SK-MEL-5 (cell line): ENCODE data around the gene PLCXD3. TPM values are rescaled to one million over a fixed set of nuclear protein-coding genes. Genes with fewer than 3 reads are reported as not detected.

Experiments
- DNase-seq: peaks from one replicate; pipeline ENCODE4 v3.0.0-alpha.2; 2016; ENCODE audit warnings: low read depth, low spot score
- in situ Hi-C: cut with HindIII; loops from 2 replicates; pipeline ENCODE4 v1.10.0; 2016; ENCODE audit warnings: low sequenced_read_pairs, high pct_unique_total_duplicates, low pct_unique_long_range_greater_than_20kb
- total RNA-seq: library from RNA; depleted of rRNA; stranded (reverse); fragments of >200 nt; shearing (Covaris generic); gene quantifications from 2 replicates; pipeline ENCODE4 v1.2.3, GENCODE V29; 2014

PLCXD3 gene
- total RNA-seq, 1 experiment from 2014 or later, result 0.05 TPM

GRCh38 chr5:41399839-41400238 lies 110.6 kb downstream of the PLCXD3 start:
- in situ Hi-C loops, result no loop called here
- DNase-seq, result no peak

GRCh38 chr5:41392016-41392415 lies 118.4 kb downstream of the PLCXD3 start:
- in situ Hi-C loops, result no loop called here
- no peak for DNase-seq

- DNase-seq, result no peak
- in situ Hi-C loops, result no loop called here
Observed at GRCh38 chr5:41374631-41375030, 135.8 kb downstream of the PLCXD3 start.

GRCh38 chr5:41373230-41373629 lies 137.2 kb downstream of the PLCXD3 start:
- no peak for DNase-seq
- in situ Hi-C loops, result no loop called here

GRCh38 chr5:41371738-41372137 lies 138.7 kb downstream of the PLCXD3 start:
- in situ Hi-C loops, result no loop called here
- no peak for DNase-seq

- DNase-seq, result no peak
- in situ Hi-C loops, result no loop called here
Observed at GRCh38 chr5:41370482-41370881, 139.9 kb downstream of the PLCXD3 start.

GRCh38 chr5:41369799-41370198 lies 140.6 kb downstream of the PLCXD3 start:
- in situ Hi-C loops, result no loop called here
- DNase-seq, result no peak

- in situ Hi-C loops, result no loop called here
- DNase-seq, result no peak
Observed at GRCh38 chr5:41368158-41368557, 142.2 kb downstream of the PLCXD3 start.

GRCh38 chr5:41365369-41365768 lies 145.0 kb downstream of the PLCXD3 start:
- no peak for DNase-seq
- in situ Hi-C loops, result no loop called here

- DNase-seq, result no peak
- in situ Hi-C loops, result no loop called here
Observed at GRCh38 chr5:41364346-41364745, 146.1 kb downstream of the PLCXD3 start.

- in situ Hi-C loops, result no loop called here
- DNase-seq, result no peak
Observed at GRCh38 chr5:41363343-41363986, 146.9 kb downstream of the PLCXD3 start.

- no peak for DNase-seq
- in situ Hi-C loops, result no loop called here
Observed at GRCh38 chr5:41356786-41357185, 153.6 kb downstream of the PLCXD3 start.

- in situ Hi-C loops, result loop anchor here (10.0 kb wide), 1 partner anchor 75 kb away; no protein-coding TSS in a partner anchor
Observed at GRCh38 chr5:41349846-41350245, 160.6 kb downstream of the PLCXD3 start.

GRCh38 chr5:41347569-41347968 lies 162.8 kb downstream of the PLCXD3 start:
- in situ Hi-C loops, result loop anchor here (10.0 kb wide), 1 partner anchor 73 kb away; no protein-coding TSS in a partner anchor
- DNase-seq, result peak; percentile 55

More at GRCh38 chr5:41349846-41350245, 160.6 kb downstream of the PLCXD3 start:
- no peak for DNase-seq

GRCh38 chr5:41346609-41347008 lies 163.8 kb downstream of the PLCXD3 start:
- in situ Hi-C loops, result loop anchor here (10.0 kb wide), 1 partner anchor 72 kb away; no protein-coding TSS in a partner anchor
- peak; percentile 79 for DNase-seq

- DNase-seq, result peak; percentile 59
- in situ Hi-C loops, result loop anchor here (10.0 kb wide), 1 partner anchor 70 kb away; no protein-coding TSS in a partner anchor
Observed at GRCh38 chr5:41345295-41345694, 165.1 kb downstream of the PLCXD3 start.

- DNase-seq, result no peak
- in situ Hi-C loops, result no loop called here
Observed at GRCh38 chr5:41339339-41339738, 171.1 kb downstream of the PLCXD3 start.

GRCh38 chr5:41338136-41338675 lies 172.2 kb downstream of the PLCXD3 start:
- peak; percentile 67 for DNase-seq
- in situ Hi-C loops, result no loop called here

GRCh38 chr5:41337724-41338123 lies 172.7 kb downstream of the PLCXD3 start:
- in situ Hi-C loops, result no loop called here
- DNase-seq, result no peak
